ENCODE measurements around the gene CHRNB4.

- TF ChIP-seq POLR2A (IDR thresholded peaks at IDR 0.05; ENCODE audit: low read length) (no peak), GATA1 (IDR thresholded peaks at IDR 0.05; ENCODE audit: low read depth, low read length) (no peak)
These were observed 66.1 kb downstream of the CHRNB4 start for GRCh38 chr15:78574944-78575343.

All from erythroblast (primary cell).